HG03520 (cell line): ENCODE data around the gene EEPD1.

Experiments
- ATAC-seq: cut with Tn5 transposase; IDR thresholded peaks from one replicate; pipeline ENCODE4 v1.9.1; 2021; ENCODE audit warnings: mild to moderate bottlenecking, moderate library complexity; ENCODE audit not compliant: unreplicated experiment

Gene EEPD1

DNA sequence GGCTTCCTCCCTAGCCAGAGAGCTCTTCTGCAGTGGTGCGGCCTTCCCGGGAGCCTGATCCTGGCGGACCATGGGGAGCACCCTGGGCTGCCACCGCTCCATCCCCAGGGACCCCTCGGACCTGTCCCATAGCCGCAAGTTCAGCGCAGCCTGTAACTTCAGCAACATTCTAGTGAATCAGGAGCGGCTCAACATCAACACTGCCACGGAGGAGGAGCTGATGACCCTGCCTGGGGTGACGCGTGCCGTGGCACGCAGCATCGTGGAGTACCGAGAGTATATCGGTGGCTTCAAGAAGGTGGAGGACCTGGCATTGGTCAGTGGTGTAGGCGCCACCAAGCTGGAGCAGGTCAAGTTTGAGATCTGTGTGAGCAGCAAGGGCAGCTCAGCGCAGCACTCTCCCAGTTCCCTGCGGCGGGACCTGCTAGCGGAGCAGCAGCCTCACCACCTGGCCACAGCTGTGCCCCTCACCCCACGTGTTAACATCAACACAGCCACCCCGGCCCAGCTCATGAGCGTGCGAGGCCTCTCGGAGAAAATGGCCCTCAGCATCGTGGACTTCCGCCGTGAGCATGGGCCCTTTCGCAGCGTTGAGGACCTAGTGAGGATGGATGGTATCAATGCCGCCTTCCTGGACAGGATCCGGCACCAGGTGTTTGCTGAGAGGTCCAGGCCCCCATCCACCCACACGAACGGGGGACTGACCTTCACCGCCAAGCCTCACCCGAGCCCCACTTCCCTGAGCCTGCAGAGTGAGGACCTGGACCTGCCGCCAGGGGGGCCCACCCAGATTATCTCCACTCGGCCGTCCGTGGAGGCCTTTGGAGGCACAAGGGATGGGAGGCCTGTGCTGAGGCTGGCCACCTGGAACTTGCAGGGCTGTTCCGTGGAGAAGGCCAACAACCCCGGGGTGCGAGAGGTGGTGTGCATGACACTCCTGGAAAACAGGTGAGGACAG lies 1.5 kb downstream of the EEPD1 start:
- no peak for ATAC-seq

DNA sequence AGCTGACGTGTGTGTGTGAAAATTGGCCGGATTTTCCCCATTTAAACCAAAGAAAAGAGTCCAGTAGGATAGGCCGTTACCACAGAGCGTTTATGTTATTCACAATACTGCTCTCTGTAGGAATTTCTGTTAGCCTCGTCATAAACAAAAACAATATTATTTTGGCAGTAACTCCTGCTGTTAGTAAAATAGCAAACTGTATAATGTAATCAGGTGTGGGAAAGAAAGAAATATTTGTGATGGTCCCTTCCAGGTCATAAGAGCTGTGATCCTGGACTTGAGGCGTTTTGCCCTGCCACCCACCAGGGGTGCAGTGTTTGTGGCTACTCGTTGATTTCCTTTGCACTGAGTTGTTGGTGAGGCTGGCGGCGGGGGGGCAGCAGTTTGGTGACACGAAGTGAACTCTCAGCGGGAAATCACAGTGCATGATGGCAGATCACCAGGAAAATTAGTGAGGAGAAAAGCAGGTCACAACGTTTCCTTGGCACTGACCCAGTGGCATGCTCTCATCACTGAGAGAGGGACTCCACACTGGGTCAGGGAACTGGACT lies 2.8 kb downstream of the EEPD1 start:
- ATAC-seq: no peak

DNA sequence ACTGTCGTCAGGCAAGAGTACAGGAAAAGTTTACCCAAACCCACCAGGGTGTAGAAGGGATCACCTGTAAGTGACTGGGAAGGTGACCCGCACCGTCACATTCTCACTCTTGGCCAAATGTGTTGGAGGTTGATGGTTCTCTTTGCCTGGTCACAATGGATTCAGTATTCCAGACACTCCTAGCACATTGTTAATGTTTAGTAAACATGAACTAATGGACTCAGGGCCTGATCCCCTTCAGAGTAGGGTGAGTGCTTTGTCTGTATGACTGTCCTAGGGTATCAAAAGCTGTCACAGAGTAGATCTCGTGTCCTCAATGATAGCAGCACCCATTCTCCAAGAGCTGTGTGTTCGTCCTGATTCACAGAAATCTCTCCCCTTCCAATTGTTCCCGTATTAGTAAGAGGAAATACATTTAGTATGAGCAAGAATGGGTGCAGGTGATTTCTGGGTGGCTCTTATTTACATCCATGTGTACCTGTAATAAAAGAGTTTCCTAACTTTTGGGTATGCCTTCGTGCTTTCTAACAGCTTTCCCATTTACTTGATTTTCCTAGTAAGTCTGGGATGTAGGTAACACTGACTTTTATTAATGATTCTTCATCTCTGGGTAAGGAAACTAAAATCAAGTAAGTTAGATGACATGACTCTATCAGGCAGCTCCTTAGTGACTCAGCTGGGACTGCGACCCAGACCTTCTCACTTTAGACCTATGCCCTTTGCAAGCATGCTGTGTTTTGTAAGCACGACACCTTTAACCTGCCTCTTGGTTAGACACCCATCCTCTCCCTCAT lies 4.7 kb downstream of the EEPD1 start:
- ATAC-seq: no peak

DNA sequence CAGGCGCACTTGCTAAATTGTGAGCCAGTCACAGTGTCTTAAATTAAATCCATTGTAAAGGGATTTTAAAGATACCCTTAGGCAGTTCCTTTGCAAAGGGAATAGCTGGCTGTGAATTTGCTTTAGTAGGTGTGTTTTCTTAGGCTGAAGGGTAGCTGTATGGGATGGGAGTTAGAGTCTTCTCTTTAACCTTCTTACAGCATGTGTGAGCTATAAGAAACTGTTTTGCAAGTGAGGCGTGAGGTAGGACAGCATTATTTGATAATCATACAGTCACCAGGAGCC lies 5.2 kb downstream of the EEPD1 start:
- ATAC-seq: no peak

DNA sequence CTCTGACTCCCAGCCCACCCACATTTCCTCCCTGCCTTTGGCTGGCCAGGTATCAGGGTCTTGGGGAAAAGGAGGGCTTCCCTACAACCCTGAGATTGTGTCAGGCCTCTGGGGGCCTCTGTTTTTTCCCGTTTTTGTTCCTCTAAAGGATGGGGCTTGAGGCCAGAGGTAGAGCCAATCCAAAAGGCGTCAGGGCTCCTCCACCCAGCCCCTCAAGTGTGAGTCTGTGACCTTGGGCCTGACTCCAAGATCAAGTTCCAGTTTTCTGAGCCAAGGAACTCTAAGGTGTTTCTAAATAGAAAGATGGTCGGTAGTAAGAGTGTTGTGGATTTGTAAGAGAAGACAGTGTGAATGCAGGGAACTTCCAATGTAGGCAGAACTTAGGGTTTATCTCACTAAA lies 6.6 kb downstream of the EEPD1 start:
- ATAC-seq: no peak

DNA sequence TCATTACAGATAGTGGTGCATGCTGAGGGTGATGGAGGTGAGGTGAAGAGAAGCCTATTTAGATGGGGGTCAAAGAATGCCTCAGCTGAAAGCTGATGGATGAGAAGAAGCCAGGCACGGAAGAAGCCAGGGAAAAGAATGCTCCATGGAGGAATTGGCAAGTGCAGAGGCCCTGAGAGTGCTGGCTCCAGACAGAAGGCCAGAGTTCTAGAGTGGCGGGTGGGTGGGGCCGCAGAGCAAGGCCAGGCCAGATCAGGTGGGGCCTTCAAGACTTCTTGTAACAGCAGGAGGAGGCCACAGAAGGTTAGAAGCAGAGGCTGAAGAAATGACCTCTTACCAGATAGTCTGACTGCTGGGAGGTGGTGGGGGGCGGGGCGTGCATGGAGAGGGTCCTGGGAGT lies 7.3 kb downstream of the EEPD1 start:
- ATAC-seq: no peak

DNA sequence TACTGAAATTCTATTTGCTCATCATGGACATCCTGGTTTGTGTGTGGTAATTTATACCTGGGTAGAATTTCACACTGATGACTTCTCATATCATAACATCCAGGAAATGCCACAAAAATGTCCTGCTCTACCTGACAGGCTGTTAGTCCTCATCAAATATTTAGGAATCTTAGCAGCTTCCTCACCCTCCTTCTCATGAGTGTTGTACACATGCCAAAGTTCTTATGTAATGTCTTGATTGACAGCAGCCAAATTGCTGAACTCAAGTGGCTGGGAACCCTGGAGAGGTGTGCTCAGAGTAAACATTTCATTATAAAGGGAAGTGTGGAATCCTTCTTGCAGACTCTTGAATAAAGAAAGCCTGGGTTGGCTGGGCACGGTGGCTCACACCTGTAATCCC lies 8.9 kb downstream of the EEPD1 start:
- no peak for ATAC-seq

DNA sequence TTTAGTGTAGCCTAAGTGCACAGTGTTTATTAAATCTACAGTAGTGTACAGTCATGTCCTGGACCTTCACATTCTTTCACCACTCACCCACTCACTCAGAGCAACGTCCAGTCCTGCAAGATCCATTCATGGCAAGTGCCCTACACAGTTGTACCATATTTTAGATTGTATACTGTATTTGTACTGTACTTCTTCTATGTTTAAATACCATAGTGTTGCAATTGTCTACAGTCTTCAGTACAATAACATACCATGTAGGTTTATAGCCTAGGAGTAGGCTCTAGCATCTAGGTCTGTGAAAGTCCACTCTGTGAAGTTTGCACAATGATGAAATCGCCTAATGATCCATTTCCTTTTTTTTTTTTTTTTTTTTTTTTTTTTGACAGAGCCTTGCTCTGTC lies 12.0 kb downstream of the EEPD1 start:
- no peak for ATAC-seq

DNA sequence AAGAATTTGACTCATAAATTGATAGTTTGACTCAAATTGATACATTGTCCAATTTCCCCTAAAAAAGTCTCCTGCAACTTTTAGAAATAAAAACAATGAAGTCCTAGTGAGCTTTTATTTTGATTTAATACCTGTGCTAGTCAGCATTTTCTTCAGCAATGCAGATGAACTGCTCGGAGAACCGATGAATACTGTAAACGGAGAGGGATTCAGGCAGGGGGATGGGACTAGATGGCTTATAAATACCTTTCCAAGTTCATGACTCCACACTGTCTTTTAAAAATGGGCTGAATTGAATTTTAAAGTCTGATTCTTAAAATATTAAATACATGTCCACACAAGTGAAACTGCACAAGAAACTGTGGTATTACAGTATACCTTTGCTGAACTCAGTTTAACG lies 12.7 kb downstream of the EEPD1 start:
- ATAC-seq: no peak

DNA sequence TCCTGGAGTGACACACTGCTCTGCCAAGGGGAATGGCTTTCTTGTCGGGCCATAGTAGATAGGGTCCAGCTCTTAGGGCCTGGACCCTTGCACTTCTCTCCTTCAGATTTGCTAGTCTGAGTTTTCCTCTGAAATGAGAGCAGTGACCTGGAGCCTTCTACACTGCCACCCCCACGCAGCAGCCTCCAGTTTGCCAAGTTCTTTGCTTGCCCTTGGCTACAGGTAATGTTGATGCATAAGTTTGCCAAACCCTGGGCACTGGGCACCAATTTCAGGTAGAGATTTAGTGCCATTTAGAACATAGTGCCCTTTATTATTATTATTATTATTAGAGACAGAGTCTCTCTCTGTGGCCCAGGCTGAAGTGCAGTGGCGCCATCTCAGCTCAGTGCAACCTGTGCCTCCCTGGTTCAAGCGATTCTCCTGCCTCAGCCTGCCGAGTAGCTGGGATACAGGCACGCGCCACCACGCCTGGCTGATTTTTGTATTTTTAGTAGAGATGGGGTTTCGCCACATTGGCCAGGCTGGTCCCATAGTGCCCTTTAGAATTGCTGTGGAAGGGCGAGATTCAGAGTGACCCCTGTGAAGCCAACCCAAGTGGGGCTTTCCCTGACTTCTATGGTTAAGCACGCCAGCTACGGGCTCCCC lies 14.5 kb downstream of the EEPD1 start:
- ATAC-seq: no peak

DNA sequence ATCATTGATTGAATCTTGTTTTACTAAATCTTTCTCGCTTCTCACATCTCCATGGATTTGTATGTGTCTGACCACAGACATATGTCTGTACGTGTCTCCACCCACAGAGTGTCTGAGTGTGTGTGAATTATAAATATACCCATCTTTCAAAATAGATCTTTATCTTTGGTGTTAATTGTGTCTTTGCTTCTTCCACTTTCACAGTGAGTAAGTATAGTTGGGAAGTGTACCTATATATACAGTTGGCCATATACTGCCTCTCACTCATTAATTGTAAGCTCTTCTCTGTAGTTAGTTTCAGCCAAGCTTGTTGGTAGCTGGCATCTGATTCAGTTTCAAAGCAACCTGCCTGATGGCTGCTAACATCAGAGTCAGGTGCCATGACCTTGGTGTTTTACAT lies 18.4 kb downstream of the EEPD1 start:
- ATAC-seq: peak; percentile 57

DNA sequence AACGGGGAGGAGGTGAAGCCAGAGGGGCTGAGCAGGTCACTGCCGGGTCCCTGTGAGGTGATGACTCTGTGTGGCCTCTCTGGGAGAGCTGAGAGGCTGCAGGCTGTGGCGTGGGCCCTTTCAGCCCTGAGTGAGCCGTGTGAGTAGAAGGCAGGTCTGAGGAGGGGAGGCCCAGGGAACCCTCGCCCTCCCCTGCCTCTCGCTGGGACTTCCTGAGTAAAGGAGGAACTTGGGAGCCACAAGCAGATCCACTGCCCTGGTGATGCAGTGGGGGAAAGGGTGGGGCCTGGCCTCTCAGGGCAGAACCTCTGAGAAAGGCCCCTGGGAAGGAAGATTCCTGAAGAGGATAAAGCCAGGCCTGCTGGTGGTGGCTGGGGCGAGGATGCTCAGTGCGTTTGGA lies 22.8 kb downstream of the EEPD1 start:
- no peak for ATAC-seq

DNA sequence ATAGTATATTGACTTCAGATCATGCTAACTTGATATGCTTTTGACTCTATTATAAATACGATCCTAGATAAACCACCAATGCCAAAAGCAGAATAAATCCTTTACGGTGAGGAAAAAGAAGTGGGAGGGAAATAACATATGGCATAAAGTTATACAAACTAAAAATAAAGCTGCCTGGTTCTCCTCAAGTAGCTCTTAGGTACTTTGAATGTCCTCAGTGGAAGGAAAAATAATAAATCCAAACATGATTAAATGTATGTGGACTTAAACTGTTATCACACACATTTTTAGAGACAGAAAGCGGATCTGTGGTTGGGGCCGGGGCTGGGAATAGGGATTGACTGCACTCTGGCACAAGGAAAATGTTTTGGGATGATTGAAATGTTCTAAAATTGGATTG lies 23.6 kb downstream of the EEPD1 start:
- ATAC-seq: no peak

DNA sequence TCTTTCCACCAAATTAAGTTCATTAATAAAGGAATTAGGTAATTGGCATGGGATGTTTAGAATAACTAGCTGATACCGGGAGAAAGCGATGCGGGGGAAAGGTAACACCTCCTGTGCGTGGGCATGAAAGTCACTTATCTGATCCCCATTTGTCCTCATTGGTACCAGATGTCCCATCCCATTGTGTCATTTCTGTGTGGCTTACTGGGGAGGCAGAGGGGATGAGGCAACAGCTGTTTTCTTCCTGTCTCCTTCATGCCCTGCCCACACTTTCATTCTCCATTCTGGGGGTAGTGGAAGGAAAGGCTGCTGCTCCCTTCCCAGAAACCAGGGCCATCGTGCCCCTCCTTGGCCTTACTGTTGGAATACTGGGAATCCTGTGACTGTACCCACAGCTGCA lies 27.1 kb downstream of the EEPD1 start:
- ATAC-seq: no peak

DNA sequence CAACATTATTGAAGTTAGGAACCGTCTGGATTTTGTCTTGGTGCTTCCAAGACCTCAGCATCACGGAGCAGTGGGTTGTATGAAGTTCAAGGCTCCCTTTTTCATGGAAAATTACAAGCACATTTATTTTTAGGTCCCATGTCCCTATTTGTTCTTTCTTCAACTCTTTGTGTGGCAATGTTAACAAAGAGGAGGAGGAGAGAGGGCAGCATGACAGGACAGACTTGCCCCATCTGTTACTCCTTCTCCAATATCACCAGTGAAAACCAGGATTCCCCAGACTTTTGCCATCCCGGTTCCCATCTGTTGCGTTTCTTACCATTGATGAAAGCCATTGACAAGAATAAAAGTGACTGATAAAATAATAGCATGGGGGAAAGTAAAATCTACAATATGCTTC lies 28.6 kb downstream of the EEPD1 start:
- ATAC-seq: no peak

DNA sequence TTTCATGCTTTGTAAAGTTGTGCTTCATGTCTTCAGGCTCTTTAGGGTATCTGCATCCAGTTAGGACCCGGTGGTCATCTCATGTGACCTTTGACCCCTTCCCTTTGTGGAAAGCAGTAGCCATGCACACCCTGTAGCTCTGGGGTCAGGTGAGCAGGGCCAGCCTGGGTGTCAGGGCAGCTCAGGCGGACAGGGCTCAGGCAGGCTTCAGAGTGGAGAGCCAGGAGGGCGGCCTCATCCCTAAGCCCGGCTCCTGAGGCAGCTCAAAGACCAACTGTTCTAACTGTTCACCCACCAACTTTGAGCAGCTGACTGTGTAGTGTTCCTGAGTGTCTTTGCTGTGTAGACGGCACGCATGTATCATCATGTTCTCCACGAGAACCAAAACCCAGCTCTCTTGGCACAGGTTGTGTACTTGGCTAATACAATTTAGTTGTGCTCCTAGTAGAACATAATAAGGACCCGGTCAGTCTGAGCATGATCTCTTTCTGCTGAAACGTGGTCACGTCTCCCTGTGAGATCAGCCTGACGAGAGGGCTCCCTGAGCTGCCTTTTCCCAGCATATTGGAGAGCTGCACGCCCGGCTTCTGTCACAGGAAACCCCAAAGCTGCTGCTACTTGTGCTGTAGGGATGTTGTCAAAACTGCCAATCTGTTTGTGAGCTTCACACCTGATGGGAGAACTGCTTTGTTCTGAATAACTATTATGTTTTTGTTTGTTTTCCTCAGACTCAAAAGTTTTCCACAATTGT lies 30.0 kb downstream of the EEPD1 start:
- ATAC-seq: no peak

DNA sequence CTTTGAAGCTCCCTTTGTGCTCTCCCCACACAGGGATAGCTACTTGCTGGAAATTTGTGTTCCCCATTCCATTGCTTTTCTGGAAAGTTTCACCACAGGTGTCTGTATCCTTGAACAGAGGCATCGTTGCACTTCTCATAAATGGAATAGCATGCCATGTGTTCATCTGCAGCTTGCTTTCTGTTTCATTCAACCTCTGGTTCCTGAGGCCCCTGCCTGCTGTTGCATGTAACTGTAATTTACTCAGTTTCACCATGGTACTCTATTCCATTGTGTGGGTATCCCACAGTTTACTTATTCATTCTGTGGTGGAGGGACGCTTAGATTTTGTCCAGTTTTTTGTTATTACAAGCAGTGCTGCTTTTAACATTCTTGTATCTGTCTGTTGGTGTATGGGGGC lies 32.0 kb downstream of the EEPD1 start:
- no peak for ATAC-seq

DNA sequence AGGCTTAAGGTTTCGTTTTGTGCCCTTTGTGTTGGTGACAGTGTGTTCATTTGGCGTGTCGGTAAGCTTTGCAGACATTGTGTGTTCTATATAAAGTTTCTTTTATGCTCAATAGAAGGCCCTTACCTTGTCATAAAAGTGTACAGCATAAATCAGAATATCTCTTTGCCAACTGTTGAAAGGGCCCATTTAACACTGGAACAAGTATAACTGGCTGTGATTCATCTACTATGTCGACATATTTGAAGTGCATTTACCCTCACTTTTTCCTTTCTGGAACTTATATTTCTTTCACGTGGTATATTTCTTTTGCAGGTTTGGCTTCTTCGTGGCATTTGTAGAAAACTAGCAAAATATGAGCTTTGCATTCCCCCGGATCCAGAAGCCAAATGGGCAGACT lies 32.7 kb downstream of the EEPD1 start:
- no peak for ATAC-seq

DNA sequence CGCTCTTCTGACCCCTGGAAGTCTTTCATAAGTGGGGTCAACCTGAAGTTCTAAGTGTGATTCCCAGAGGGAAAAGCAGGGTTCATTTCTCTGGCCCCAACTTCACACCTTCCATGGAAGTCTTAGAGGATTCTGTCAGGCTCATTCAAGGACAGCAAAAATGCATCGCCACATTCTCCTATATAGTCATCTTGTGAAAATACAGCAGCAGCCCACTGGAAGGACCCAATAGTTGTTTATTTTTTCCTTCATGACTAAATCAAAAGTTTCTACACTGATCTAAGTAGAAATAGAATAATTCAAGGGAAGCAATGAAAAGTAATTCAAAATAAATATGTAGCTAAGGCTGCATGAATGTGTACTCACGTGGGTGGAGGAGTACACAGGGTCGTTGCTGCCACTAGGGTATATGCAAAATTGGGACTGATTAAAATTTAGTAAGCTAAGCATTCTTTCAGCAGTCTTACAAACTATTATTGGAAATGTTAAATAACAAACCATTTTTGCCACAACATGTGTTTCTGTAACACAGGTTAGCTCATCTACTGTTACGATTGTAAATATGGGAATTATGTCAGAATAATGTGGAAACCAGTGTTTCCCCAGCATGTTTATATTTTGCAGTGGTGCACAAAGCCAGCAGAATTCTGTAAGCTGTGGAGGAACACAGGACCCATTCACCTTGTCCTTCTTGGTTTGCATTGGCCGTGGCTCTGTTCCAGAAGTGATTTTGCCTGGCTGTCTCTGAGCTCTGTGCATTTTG lies 33.5 kb downstream of the EEPD1 start:
- ATAC-seq: no peak

DNA sequence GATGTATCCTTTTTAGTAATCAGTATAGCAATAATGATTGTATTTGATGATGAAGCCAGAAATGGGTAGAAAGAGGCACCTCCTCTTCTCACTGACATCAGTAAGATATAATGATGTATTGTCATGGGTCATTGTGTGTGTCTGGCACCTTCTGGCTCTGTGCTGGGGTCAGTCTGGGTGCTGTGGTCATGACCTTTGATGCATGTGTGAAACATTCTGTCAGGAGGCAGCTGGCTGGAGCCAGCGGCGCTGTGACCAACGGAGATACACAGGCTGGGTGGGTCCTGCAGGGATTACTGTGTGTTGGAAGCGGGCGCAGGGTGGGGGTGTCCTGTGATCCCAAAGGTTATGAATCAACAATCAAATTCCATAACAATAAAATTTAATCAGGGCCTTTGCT lies 35.2 kb downstream of the EEPD1 start:
- no peak for ATAC-seq
